HG03378 (cell line): Measurements from ENCODE around the gene JAM3.

Experiments used
- ATAC-seq: cut with Tn5 transposase; IDR thresholded peaks from one replicate; pipeline ENCODE4 v1.9.1; 2021; ENCODE audit warnings: mild to moderate bottlenecking, moderate library complexity; ENCODE audit not compliant: unreplicated experiment

The JAM3 gene

GRCh38 chr11:134068829-134069425 lies at the start of gene JAM3:
Gene JAM3, plus strand, starts transcription at chr11:134069072. Its CDS starts 12 bp downstream, at chr11:134069084.
- peak; percentile 49 for ATAC-seq

DNA sequence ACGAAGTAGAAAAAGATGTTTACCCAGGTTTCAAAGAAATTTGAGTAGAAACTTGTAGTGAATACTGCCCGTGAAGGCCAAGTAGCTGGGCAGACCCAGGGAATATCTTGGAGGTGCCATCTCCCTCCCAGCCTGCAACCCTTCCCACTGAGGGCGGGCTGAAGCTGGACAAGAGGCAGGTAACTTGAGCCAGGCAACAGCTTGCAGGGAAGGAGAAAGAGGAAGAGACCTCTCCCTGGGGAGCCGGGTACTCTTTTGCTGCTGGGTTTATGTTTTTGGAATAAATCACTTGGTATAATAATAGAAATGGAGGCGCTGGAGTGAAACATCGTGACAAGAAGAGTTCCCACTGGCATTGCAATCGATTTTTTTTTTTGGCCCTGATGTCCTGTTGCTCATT lies 49.4 kb upstream of the JAM3 start:
- no peak for ATAC-seq

GRCh38 chr11:134020598-134020997 lies 48.3 kb upstream of the JAM3 start:
- ATAC-seq = no peak

GRCh38 chr11:134021326-134021725 lies 47.5 kb upstream of the JAM3 start:
- no peak for ATAC-seq

- no peak for ATAC-seq
These were observed 46.1 kb upstream of the JAM3 start for GRCh38 chr11:134022748-134023147.

- no peak for ATAC-seq
These were observed 44.3 kb upstream of the JAM3 start for GRCh38 chr11:134024420-134025081.

- no peak for ATAC-seq
These were observed 43.8 kb upstream of the JAM3 start for GRCh38 chr11:134025082-134025429.

- no peak for ATAC-seq
These were observed 42.1 kb upstream of the JAM3 start for GRCh38 chr11:134026655-134027343.

DNA sequence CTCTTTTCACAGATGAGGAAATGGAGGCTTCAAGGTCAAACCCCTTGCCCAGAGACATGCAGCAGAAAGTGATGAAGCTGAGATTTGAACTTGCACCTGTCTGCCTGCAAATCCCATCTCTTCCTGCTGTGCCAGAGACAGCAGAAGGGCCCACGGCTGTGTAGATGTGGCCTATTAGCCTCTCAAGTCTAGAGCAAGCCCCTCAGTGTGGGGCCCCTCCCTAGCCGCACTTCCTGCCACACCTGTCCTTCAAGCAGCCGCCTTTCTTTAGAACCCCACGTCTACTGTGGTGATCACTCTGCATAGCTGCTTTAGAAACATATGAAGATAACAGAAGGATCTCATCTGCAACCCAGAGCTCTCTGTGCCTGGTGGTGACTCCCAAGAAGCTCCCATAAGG lies 41.2 kb upstream of the JAM3 start:
- no peak for ATAC-seq

DNA sequence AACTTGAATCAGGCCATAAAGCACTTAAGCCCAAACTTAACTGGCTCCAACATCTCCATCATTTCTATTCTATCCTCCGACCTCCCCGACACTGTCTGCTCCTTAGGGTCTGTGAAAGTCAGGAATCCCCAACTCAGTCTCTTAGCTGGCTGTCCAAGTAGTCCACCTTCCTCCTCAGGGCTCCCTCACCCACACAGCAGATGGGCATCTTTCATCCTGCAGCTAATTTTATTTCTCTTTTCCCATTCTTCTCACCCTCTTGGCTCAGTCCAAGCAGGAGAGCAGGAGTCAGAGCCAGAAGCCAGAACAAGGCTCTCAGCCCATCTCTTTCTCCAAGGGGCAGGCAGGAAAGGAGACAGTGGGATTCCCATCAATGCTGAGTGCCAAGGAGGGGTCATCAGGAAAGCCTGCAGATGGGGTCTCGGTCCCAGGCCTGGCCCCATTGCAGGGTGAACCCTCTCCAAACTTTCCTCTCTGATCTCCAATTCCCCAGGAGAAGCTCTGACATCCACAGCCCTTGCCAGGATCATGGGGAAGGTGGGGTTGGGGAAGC lies 40.4 kb upstream of the JAM3 start:
- no peak for ATAC-seq

- no peak for ATAC-seq
These were observed 38.0 kb upstream of the JAM3 start for GRCh38 chr11:134030853-134031252.

DNA sequence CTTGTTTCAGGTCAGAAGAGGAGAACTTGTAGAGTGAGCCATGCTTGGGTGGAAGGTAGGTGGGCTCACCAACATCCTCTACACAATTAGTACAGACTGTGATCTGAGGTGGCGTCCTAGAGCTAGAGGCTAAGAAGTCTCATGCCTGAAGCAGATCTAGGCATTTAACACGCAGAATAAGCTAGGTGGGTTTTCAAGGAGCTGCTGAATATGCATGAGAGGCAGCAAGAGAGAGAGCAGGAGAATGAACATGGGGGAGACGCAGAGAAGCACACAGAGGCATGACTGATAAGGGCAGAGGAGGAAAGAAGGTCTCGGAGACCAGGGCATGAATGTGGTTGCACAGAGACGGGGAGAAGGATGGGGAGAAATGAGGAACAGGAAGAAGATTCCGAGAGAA lies 36.8 kb upstream of the JAM3 start:
- no peak for ATAC-seq

DNA sequence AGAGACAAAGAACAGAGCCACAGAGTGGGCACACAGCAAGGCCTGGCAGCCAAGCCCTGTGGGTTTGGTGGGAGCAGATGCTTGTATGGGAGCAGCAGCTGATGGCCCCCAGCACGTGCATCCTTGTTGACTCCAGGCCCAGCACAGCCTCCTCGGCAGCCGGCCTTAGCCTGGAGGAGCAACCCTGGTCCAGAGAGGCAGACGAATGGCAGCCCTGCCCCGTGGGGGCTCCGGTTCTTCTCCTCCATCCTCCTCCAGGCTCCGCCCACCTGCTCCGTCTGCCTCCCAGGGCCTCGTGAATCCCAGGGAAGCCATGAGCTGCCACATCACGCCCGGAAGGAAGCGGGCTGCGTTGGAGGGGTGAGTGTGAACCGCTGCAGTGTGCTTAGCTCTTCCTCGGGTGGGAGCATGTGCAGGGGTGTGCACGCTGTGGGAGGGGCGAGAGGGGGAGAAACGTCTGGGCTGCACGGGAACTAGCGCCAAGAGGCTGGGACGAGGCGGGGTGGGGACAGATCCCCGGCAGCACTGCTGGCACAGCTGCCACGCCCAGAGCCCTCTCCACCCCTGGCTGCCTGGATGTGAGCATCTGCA lies 36.3 kb upstream of the JAM3 start:
- no peak for ATAC-seq

GRCh38 chr11:134033276-134033675 lies 35.6 kb upstream of the JAM3 start:
- no peak for ATAC-seq

GRCh38 chr11:134033696-134034491 lies 35.0 kb upstream of the JAM3 start:
- ATAC-seq = peak; percentile 81

DNA sequence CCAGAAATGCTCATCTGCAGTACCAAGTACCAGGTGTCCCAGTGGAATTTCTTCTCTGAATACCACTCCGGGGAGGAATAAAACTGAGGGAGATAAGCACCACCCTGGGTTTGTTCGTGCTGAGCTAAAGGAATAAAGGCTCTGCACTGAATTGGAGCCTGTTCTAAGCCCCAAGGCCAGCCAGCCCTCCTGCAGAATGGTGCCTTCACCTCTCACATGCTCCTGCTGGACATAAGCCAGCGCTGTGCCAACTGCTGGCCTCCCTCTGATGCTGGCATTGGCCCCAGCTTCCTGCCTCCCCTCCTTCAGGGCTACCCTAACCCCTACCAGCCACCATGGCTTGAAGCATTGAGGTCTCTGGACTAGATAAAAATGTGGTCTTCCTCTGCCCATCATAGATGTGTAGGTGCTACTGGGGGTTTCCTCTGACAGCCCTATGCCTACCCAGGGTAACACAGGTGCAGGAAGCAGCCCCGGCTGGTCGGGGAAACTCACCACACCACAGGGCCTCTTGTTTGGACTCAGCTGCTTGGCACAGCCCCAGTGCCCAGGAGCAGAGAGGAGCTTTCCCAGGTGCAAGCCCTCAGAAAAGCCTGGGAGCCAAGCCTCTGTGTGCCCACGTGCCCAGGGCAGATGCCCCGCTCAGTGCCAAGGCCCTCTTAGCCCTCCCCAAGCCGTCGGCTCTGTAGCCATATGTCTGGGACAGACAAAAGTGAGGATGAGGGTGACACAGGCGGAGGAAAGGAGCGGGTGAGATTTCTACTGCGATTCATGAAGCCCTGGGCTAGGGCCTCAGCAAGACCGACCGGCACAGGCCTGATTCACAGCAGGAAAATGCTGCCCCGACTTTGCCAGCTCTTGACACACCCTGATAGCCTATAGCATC lies 34.1 kb upstream of the JAM3 start:
- ATAC-seq = no peak

DNA sequence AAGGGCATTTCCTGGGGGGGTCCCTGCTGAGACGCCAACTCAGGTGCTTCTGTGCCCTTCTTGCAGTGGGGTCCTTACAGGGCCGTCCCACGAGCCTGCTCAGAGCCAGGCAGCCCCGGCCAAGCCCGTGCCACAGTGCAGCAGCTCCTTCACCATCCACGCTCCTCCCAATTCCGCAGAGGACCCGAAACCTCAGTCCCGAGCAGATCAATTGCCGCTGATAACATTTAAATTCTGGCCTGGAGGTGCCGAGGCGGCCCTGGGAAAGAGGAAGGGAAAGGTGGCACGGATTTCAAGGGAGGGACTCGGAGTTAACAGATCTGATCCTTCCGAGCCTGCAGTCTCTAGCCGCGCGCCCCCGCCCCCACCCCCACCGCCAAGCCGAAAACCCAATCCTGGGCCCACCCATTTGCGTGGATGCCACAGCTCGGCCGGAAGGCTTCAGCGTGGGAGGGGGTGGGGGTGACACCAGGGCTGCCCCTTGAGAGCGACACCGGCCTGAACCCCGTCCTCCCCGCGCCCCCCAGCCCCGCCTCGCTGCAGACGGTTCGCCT lies 32.3 kb upstream of the JAM3 start:
- ATAC-seq = no peak

GRCh38 chr11:134037046-134037908 lies 31.6 kb upstream of the JAM3 start:
- peak; percentile 70 for ATAC-seq
